GM23248 (cell line): ENCODE results near the gene DENND6B.

Source experiments
- EZH2 ChIP-seq: fragments of 200-600 bp; sonication (generic); IDR thresholded peaks from 2 replicates; pipeline ENCODE4 v1.6.1; 2018; ENCODE audit warnings: antibody characterized with exemption, mild to moderate bottlenecking; ENCODE audit not compliant: insufficient read depth, poor library complexity, severe bottlenecking
- EZH2phosphoT487 ChIP-seq: fragments of 200-600 bp; sonication (generic); IDR thresholded peaks from 2 replicates; pipeline ENCODE4 v1.6.1; 2018; ENCODE audit warnings: antibody characterized with exemption, moderate library complexity, mild to moderate bottlenecking, low read depth; ENCODE audit not compliant: insufficient read depth

GRCh38 chr22:50320671-50321325, 6.0 kb downstream of the DENND6B start:
- TF ChIP-seq EZH2phosphoT487 (no peak), EZH2 (no peak)
